Pons (tissue), 1 donor: ENCODE measurements around the gene FERMT3.

ENCODE experiments used
- DNase-seq: peaks from one replicate; pipeline ENCODE4 v3.0.0-alpha.2; 2016; ENCODE audit warnings: low spot score

The FERMT3 gene

DNA sequence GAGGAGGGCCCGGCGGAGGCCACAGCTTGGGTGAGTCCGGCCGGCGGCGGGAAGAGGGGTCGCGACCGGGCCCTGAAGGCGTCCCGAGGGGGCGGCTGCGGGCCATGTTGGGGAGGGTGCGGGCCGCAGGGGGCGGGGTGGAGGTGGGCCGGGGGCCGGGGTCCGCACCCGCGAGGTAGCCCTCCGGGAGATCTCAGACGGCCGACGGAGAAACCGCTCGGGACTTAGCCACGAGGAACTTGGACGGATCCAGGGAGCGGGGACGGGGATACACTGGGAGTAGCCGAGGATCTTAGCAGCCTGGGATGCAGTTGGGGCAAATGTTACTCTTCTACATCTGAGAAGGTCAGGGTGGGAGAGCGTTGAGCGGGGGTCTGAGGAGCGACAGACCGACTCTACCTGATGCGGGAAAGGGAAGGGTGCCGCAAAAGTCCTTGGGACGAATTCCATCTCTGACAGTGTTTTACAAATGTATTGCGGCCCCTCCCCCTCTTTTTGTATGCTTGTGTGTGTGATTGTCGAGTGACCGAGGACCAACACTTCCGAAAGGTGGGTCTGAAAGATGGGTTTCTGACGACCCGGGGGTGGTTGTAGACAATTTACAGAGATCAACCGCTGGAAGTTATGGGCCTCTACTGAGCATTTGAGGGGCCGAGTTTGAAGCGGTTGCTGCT, 19.9 kb upstream of the FERMT3 start:
- peak; percentile 52 for DNase-seq

- DNase-seq, result no peak
These were observed 14.1 kb upstream of the FERMT3 start for GRCh38 chr11:64192434-64192833.

DNA sequence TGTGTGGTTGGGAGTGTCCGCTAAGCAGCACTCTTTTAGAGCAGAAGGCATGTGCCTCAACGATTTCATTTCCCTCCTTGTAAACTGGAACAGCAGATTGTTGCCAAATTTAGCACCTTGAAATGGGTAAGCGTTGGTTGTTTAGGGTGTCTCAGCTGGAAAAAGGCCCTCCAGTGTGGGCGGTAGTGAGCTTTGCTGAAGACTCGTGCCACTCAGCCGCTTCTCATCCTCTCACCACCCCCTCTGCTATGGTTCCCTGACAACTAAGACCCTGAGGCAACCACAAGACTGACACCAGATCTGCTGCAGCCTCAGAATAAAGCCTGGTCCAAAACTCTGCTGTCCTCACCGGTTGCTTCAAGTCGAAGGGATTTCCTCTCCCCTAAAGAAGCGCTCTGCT, 9.9 kb upstream of the FERMT3 start:
- DNase-seq, result no peak

GRCh38 chr11:64198511-64198910, 8.0 kb upstream of the FERMT3 start:
- no peak for DNase-seq

DNA sequence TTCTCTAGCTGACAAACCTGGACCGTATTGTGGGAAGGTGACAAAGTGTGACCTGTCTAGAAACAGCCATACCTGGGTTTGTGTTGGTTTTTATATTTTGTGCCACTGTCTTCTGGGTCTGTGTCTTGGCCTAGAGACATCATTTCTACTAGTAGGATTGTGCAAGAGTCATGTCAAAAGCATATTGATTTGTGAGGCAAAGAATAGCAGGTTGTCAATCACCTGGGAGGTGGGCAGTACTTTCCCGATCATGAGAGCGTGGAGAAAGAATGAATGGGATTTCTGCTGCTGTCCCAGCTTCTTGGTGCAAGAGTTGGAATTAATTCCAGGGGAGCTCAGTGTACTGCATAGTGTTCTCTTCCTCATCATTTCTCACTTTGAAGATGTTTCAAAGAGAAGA, 5.0 kb upstream of the FERMT3 start:
- DNase-seq, result no peak

- no peak for DNase-seq
These were observed 3.5 kb upstream of the FERMT3 start for GRCh38 chr11:64202992-64203391.

DNA sequence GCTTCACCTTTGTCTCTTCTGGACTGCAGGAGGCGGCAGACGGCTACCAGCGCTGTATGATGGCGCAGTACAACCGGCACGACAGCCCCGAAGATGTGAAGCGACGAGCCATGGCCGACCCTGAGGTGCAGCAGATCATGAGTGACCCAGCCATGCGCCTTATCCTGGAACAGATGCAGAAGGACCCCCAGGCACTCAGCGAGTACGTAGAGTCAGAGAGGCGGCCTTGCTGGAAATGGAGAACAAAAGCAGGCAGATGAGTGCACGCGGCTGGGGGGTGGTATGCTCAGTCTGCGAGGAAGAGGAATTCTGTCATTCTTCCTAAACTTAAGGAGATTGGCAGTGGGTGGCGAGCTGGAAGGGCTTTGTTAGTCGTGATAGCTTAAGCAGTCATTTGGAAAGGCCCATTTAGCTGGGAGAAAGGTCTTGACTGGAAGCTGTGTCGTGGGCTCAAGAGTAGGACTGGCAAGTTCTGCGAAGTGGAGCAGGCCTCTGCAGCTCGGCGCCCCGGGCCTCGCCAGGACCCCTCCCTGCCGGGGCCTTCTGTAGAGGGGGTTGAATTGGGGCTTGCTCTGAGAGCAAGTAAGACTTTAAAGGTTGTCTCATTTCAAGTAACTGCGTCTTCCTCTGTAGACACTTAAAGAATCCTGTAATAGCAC, 3.0 kb upstream of the FERMT3 start:
- DNase-seq, result no peak

DNA sequence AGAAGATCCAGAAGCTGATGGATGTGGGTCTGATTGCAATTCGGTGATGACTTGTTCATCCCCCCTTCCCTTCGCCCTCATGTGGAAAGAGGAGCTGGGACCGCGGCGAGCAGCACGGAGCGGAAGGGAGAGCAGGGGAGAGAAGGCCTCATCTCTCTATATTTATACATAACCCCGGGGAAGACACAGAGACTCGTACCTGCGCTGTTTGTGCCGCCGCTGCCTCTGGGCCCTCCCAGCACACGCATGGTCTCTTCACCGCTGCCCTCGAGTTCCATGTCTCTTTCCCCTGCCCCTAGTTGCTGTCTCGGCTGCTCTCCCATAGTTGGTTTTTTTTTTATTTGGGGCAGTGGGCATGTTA, 2.5 kb upstream of the FERMT3 start:
- DNase-seq, result no peak

DNA sequence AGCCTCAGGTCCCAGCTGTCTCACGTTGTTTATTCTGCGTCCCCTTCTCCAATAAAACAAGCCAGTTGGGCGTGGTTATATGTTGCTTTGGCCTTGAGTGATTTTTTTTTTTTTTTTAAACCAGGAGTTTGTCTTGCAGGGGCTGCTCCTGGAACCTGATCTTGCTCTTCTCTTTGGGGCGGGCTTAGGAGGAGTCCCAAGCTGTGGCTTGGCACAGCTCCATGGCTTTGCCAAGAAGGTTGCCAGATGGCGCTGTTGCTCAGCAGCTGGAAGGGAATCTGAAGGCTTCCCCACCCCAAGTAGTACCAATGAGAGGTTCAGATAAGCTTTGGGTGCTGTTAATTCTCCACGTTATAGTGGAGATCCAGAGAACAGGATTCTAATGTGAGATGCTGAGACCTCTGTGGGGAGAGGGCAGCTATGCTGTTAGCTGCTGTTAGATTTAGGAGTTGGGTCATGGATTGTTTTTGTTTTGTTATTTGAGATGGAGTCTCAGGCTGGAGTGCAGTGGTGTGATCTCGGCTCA, 2.0 kb upstream of the FERMT3 start:
- DNase-seq, result peak; percentile 95

- no peak for DNase-seq
These were observed 950 bp downstream of the FERMT3 start for GRCh38 chr11:64207256-64208085.

- no peak for DNase-seq
These were observed 1.7 kb downstream of the FERMT3 start for GRCh38 chr11:64208086-64208795.

DNA sequence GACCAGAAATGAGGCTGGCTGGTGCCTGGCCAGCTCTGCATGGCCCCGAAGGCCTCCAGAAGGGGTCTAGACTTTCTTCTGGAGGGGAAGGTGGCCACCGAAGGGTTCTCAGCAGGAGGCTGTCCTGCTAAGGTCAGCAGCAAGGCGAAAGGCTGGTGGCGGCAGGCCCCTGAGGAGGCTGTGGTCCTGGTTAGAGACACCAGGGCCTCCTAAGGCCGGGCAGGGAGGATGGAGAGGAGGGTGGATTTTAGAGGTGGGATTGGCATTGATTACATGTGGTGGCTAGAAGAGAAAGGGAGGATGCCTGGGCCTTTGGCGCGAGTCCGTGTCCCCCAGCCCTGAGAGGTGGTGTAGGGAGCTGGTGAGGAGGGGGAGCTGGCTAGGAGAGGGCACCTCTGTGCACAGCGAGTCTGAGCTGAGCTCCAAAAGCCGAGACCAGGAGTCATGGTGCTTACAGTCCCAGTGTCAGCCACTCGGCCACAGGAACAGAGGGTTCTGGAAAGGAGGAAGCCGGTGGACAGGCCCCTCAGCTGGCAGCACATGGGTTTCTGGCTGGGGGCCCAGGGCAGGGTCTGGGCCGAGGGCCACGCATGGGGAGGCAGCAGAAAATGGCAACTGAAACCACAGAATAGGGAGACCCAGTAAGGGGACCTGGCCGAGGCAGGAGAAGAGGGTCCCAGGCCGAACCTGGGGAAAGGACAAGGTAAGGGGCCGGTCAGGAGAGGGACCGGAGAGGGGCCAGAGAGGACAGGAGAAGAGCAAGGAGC, 2.5 kb downstream of the FERMT3 start:
- DNase-seq, result no peak

- DNase-seq, result no peak
These were observed 3.0 kb downstream of the FERMT3 start for GRCh38 chr11:64209563-64209843.

GRCh38 chr11:64210301-64211020, 3.9 kb downstream of the FERMT3 start:
- no peak for DNase-seq

DNA sequence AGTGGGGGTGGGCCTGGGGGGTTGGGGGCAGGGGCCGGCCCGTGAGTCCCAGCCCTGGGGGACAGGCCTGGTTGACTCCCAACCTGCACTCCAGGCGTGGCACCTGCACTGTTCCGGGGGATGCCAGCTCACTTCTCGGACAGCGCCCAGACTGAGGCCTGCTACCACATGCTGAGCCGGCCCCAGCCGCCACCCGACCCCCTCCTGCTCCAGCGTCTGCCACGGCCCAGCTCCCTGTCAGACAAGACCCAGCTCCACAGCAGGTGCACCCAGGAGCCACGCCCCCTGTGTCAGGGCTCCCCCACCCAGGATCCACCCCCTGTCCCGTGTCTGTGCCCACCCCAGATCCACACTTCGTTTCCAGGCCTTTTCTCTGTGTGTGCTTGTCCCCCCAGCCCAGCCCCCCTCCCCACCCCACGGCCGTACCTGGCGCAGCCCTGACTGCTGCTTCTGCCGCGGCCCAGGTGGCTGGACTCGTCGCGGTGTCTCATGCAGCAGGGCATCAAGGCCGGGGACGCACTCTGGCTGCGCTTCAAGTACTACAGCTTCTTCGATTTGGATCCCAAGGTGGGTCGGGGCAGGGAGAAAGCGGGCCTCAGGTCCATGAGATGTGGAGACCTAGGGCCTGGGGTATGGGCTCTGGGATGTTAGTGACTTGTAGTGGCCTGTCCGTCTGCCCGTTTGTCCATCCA, 4.8 kb downstream of the FERMT3 start:
- DNase-seq, result no peak

- no peak for DNase-seq
These were observed 10.4 kb downstream of the FERMT3 start for GRCh38 chr11:64216879-64217278.

DNA sequence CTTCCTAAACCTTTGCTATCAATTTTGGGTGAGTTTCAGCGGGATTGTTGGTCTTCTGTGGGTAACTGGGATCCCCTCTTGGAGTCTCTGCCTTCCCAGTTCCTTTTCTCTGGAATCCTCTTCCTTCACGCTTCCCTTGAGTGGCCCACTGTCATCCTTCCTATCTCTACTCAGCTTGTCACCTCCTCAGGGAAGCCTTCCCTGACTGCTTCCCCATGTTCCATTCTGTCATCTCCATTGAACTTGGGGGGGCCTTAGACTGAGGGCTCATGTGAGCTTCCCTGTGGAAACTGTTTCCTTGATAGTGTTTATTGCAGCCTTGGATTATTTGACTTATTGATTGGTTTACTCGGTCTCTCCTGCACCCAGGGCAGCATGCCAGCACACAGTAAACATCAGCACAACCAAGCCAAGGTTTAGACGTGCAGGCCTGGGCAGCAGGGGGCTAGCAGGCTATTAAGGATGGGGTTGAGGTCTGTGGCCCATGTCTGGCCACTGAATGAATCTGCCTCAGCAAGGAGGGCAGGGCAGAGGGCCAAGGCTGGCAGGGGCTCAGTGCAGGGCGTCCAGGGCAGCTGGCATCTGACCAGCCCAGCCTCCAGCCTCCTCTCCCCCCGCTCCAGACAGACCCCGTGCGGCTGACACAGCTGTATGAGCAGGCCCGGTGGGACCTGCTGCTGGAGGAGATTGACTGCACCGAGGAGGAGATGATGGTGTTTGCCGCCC, 12.3 kb downstream of the FERMT3 start:
- no peak for DNase-seq

GRCh38 chr11:64219354-64219684, 12.8 kb downstream of the FERMT3 start:
- DNase-seq, result no peak

- DNase-seq, result no peak
These were observed 13.2 kb downstream of the FERMT3 start for GRCh38 chr11:64219755-64220154.

DNA sequence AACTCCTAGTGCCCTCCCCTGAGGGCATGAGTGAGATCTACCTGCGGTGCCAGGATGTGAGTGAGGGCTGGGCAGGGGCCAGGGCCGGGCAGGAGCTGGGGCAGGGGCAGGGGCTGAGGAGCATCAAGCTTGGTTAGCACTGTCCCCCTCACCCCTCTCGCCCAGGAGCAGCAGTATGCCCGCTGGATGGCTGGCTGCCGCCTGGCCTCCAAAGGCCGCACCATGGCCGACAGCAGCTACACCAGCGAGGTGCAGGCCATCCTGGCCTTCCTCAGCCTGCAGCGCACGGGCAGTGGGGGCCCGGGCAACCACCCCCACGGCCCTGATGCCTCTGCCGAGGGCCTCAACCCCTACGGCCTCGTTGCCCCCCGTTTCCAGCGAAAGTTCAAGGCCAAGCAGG, 13.8 kb downstream of the FERMT3 start:
- no peak for DNase-seq
